CD4-positive, alpha-beta T cell treated with Interleukin-12 subunit alpha and Interleukin-12 subunit beta, for 1 hour (primary cell): ENCODE data around the gene USH2A.
"Not testable (repeated sequence)": the region's sequence is repeated elsewhere in the genome, so short reads cannot be mapped to it uniquely, and the experiment has no call there.

Experiments
- DNase-seq: peaks from one replicate; pipeline ENCODE4 v3.0.0-alpha.2; 2020

The USH2A gene

DNA sequence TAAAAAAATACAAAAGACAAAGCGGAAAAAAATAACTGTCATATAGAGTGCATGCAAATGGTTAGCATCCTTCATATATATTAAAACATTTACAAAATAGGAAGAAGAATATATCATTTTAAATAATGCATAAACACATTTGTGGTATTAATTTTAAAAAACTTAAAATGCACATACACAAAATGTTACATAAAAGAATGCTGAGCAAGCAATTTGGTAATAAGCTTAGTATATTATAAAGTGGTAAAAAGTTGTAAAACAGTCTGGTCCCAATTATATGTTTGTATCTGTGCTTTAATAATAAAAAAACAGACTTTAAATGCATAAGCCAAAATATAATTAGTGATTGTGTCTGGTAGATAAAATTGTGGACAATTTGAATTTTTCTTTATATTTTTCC lies 394.6 kb downstream of the USH2A start:
- DNase-seq: no peak

DNA sequence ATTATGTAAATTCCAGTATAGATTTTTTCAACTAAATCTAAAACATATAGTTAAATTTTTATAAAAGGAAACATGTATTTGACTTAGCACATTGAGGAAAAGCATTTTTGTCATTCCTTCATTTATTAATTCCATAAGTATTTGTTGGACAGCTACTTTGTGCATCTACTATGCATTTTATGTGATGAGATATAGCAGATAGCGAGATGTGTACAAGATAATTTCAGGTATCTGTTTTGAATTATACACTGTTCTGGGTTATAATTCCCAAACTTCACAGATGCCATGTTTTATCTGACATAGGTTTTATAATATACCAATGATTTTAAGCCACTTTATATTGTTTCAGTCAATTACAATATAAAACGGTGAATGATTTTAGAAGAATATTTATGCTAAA lies 398.7 kb downstream of the USH2A start:
- DNase-seq: no peak

DNA sequence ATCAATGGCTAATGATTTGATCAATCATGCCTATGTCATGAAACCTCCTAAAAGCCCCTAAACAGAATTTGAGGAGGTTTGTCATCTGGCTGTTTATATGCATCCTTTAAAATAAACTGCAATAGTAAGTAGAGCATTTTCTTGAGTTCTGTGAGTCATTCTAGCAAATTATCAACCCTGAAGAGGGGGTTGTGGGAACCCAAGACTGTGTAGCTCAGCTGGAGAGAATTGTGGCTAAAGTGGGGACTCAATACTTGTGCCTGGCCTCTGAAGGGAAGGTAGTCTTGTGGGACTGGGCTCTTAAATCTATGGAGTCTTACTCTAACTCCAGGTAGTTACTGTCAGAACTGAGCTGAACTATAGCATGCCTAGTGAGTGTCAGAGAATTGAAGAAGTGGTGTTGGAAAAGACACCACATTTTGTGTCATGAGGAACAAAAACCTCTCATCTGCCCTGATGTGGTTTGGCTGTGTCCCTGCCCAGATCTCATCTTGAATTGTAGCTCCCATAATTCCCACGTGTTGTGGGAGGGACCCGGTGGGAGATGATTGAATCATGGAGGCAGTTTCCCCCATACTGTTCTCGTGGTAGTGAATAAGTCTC lies 402.4 kb downstream of the USH2A start:
- DNase-seq: no peak

DNA sequence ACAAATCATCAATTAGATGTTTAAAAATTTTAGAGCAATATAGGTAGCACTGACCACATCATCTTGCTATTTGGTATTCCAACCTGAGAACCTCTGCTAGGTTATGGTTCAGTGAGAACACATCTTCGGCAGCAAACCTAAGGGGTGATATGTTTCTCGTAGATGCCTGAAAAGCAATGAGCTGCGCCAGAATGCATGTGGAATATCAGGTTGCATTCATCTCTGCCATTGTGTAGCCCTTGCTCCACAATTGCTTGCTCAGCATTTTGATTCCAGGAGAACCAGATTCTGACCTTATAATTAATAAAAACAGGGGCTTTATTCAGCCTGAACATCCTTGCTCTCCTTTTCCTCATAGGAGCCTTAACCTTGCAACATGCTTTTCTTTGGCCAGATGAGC lies 408.1 kb downstream of the USH2A start:
- no peak for DNase-seq

DNA sequence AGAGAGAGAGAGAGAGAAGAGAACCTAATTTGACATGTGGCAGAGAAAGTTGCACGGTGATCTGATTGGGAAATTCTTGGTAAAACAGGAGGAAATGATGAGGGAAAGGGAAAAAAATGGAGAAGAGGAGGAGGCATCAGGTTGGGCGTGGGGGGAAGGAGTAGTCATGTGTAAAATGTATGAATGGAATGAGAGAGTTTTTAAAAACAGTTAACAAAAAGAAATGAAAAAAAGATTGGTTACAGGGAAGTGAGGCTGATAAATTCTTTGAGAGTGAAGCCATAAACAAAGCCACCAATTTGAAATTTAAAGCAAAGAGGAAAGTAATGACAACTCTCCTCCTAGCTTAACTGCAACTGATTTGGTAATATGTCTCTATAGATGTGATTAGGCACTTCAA lies 409.2 kb downstream of the USH2A start:
- no peak for DNase-seq

DNA sequence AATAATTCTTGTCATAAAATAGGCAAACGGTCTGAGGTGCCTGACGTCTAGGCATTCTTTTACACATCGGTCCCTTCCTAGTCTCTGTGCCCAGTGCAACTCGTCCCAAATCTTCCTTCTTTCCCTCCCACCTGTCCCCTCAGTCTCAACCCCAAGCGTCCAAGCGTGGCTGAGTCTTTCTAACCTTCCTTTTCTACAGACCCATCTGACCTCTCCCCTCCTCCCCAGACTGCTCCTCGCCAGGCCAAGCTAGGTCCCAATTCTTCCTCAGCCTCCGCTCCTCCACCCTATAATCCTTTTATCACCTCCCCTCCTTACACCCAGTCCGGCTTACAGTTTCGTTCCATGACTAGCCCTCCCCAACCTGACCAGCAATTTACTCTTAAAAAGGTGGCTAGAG lies 413.8 kb downstream of the USH2A start:
- DNase-seq: not testable (repeated sequence)

DNA sequence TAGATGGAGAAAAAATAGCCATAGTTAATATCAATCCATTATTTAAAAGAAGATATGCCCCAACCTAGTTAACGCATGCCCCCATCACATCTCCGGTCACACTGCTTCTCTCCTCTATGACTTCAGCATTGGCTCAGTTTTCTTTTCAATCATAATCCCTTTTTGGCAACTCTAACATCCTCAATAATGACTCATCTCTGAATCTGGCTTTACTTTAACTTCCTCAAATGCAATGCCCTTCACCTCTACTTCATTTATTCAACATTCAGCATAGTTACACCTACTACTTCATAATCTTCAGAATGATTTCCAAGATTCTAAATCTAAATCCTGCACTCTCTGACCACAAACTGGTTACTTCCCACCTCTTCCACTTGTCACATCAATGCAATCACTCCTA lies 417.3 kb downstream of the USH2A start:
- DNase-seq: no peak

DNA sequence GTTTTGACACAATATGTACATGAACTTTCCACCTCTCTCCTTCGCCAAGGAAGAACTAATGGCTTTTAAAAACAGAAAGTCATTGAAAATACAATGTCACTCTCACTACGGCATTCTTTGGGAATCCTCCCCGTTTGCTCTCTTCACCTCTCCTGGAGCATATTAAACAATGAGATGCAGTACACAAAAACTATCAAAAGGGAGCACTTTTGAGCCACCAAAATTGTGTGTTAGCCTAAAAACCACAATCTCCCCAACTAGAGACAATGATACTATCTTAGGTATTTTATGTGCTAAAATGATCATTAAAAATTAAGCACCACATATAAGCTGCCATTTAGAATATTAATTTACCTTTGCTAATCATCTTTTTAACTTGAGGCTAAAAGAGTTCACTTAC lies 430.6 kb downstream of the USH2A start:
- no peak for DNase-seq

DNA sequence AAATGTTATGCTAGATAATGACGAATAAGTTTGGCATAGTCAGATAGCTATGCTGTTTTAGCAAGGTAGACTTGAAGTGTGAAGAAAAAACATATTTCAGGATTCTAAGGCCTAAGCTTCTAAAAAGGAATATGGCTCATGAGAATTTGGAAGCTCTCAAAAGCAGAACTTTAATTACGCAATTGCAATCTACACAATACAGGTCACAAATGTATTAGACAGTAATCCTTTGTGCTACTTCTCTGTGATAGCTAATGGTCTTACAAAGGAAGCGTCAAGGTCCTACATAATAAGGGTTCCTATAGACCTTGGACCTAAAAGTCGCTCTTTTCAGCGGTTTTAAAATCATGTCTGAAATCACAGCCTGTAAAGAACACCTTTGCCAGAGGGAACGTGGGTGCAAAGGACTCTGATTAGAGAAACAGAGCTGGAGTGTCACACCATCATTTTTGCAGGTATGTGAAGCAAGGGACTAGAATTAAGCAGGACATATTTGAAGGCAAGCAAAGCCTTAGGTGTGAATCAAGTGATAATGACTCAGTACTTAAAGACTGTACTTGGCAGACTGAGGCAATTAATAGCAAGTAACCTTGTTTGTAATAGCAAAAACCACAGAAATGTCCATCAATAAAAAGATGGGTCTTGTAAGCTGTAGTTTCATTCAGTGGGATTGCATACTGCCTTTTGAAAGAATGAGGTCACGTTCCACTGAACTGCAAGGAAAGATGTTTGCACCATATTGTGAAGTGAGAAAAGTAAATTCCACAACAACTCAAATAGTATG lies 436.0 kb downstream of the USH2A start:
- no peak for DNase-seq

DNA sequence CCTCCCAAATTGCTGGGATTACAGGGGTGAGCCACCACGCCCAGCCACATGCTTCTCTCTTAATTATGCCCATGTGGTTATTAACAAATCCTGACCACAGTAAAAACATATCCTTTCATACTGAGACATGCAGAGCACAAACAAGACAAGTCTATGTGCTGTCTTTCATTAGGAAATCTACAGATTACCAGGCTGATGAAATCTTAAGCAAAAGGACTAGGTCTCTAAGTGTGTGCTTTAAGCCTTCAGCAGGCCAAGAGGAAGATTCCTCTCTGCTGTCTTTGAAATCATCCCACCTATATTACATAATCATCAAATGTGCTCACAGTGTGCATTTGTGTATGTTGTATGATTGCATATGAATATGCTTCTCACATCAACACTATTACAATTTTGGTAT lies 436.8 kb downstream of the USH2A start:
- DNase-seq: no peak

DNA sequence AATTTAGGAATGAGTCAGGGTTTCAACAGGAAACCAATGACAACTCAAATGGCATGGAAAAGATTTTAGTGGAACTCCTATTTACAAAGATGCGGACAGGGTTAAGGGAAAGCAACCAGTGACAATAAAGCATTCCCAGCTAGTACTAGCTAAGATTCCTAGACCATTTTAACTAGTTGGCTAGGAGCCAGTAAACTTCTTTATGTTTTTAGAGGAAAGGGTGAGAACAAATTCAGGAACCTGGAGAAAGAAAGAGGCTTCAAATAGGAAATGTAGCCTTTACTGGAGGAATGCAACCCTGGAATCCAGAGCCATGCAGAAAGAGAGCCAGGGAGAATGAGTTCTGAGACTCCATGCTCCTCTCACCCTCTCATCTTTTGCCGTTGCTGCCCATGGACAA lies 439.6 kb downstream of the USH2A start:
- DNase-seq: no peak

DNA sequence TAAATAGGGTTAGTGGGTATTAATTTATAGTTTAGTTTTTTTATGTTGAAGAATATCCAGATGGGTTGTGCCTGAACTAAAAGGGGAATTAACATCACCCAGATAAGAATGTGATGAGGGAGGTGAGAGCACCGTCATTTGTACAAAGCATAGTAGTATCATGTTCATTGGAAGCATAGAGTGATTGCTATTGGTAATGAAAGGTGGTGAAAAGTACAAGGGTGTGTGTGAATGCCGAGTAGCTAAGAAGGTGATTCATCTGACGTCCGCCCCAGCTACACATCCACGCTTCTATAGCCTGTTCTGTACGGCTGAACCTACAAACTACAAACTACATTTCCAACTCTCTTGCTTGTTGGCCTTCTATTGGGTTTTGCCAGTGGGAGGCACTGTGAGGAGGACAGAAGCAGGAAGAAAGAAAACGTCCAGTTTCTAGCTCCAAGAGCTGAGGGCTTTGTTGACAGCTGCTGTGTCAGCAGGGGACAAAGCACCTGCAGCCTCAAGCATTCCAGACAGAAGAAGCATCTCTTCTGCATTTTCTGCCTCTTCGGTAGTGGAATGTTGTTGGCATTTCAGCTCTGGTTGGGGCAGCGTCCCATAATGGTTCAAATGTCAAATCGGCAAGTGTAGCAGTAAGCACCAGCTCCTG lies 451.3 kb downstream of the USH2A start:
- DNase-seq: no peak

DNA sequence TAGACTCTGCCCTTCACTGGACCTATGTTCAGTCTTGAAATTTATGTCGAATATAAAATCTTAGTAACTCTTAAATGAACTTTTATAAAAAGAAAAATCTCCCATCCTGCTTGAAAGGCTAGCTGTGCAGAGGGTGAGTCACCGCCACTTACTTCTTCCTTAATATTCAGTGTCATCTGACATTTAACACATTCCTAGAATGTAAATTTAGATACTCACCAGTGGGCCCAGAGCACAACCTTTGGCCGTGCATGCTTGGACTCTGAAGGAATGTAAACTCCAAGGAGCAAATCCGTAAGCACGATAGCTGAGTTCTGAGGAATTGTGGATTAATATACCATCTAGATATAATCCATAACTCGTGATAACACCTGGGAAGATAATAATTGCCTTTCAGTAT lies 452.8 kb downstream of the USH2A start:
- DNase-seq: no peak

DNA sequence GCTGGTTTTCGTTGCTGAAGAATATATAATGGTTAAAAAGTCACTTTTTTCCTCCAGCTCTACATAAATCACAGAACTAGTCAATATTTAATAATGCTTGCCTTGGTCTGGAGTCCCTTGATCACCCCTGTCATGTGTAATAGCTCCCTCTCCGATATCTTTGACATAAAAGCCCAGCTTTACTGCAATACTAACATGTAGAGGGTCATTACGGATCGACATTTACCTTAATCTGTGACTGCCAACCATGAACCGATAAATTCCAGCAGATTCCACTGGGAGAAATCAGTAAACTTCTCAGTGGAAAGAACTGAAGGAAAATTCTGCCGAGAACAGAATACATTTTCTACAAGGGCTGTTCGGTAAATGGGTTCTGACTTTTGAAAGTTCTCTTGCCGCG lies 459.6 kb downstream of the USH2A start:
- DNase-seq: no peak

DNA sequence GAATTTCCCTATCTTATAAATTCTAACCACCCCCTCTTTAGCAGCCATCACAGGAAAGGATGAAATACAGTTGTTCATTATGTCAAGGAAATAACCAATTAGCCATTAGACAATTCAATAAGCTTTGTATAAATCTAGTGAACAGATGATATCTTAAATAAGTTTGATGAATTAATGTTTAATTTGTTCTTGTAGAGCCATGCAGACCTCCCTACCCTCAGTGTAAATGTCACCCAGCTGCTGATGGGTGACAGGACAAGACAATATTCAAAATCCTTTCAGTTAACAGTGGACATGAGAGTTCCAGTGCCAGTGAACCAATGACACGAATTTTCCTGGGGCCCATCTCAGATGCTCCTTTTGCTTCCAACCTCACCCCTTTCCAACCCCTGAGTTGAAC lies 460.2 kb downstream of the USH2A start:
- no peak for DNase-seq

DNA sequence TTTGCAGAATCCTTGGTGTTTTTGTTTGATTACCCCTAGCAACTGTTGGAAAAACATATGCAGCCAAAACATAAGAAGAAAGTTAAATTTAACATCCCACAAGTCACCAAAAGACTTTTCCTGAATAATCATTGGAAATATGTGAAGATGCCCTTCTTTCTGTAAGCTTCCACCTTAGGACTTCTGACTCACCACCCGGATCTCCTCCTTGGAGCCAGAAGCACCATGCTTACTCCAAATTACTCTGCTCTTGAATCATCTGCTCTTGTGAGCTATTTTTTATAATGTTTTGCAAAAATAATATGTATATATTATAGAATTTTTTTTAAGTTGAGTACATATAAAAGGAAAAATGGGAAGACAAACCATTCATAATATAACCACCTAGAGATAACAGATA lies 464.4 kb downstream of the USH2A start:
- no peak for DNase-seq

DNA sequence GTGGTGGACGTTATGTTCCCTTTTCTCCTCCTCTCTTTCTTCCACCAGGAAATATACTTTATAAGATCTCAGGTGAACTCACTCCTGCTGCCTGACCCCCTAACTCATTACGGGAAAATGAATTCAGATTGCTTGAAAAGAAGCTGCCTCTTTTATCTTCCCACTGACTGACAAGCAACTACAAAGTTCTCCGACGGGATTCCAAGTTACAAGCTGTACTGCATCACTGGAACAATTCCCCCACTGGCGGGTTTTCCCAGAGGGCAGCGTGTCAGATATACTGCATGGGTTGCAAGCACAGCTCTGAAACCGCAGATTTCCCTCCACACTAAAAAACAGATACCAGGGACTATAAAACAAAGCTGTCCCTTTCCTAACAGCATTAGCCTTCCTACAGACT lies 465.6 kb downstream of the USH2A start:
- no peak for DNase-seq

DNA sequence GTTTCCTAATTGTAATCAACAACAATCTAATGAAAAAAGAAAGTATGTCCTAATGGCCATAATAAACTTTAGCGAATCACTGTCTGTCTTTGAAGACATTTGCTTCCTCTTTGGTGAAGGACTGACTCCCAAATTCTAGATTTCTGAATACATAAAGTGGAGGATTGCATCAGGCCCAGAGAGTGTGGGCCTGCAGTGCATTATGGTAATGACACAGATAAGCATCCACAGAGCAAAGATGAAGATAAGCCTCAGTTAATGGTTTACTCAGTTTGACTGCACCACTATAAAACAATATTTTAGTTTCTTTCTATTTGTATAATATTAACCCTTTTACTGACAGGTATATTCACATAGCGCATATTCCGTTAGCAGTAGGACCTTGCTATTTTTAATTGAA lies 490.7 kb downstream of the USH2A start:
- DNase-seq: no peak

DNA sequence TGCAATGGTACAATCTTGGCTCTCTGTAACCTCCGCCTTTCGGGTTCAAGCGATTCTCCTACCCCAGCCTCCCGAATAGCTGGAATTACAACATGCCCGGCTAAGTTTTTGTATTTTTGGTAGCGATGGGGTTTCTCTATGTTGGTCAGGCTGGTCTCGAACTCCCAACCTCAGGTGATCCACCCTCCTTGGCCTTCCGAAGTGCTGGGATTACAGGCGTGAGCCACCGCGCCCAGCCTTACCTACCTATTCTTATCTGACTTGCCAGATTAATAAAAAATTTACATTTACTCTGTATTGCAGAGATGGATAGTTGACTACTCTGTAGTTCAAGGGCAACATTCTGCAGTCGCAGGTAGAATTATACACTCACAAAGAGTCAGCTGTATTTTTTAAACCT lies 496.6 kb downstream of the USH2A start:
- no peak for DNase-seq

DNA sequence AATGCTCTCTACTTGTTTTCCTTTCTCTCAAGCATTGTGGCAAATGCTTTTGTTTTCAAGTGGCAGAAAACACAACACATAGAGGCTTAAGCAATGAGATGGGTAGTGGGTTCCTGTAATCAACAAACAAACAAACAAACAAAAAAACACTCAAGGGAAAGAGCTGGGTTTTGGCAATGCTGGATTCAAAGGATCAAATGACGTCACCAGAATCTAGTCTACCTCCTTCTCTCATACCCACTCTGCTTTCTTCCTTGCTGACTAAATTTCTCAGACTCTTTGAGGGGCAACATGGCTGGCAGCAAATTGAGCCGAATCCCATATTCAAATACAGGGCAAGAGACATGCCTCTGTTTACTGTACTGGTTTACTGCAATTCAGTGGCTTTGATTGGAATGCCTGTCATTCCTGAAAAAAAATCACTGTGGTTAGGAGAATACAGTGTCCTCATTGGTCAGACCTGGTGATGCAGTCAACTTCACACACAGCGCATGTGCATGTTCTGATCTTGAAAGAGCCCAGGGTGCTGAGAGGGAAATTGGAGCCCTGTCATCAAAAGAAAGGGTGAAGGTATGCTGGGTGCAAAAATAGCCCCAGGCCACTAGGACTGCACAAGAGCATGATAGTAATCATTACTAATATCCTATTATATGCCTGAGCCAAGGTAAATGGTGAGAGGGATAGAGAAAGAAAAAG lies 500.0 kb downstream of the USH2A start:
- no peak for DNase-seq

DNA sequence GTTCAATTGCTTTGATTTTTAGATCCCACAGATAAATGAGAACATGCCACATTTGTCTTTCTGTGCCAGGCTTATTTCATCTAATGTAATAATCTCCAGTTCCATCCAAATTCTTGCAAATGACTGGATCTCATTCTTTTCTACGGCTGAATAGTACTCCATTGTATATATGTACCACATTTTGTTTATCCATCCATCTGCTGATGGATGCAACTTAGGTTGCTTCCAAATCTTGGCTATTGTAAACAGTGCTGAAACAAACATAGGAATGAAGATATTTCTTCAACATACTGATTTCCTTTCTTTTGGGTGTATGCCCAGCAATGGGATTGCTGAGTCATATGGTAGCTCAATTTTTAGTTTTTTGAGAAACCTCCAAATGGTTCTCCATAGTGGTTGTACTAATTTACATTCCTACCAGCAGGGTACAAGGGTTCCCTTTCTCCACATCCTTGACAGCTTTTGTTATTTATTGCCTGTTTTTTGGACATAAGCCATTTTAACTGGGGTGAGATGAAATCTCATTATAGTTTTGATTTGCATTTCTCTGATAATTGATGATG lies 511.8 kb downstream of the USH2A start:
- DNase-seq: no peak

DNA sequence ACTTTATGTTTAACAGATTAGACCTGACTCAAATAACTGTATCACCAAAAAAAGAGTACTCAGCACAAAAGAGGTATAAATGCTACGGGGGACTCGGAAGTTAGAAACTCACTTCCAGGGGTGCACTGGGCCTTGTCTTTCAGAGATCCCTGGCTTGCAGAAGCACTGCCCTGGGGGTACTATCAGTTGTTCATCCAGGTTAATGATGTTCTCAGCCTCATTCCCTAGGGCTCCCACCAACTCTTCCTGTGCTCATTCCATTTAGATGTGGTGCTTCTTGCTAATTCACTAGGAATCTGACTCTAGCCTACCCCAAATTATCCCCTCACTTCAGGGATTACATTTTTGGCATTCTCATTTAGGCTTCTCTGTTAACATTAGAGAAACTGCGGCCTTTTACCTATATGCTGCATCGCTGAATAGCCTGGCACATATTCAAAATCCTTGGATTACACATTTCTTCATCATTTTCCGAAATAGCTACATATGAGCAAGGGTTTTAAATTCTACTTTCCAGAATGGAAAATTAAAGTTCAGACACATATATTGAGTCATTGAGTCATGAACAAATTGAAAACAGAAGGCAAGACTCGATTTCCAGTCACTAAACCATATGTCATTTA lies 517.6 kb downstream of the USH2A start:
- DNase-seq: no peak

DNA sequence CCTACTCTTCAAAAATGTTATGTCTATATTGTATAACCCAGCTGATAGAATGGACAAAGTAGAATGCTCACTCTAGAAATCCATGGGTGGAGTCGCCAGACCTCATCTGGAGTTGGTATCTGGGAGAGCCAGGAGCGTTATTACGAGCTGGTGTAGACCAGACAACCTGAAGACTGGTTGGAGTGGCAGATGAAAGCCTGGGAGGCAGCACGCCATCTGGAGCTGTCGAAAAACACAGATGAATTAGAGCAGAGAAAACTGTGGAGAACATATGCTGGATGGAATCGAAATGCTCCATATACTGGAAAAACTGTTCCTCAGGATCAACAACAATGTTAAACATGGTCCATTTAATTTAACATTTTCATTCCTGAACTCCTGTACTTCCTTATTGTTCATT lies 522.6 kb downstream of the USH2A start:
- DNase-seq: no peak
